Ishikawa (cell line): ENCODE data around the gene FAM131C.

ENCODE experiments used
- EGR1 ChIP-seq: IDR thresholded peaks from 2 replicates; pipeline ENCODE4 v1.6.1; 2012
- EP300 ChIP-seq: IDR thresholded peaks from 2 replicates; pipeline ENCODE4 v1.6.1; 2012; ENCODE audit warnings: borderline replicate concordance
- FOXM1 ChIP-seq: IDR thresholded peaks from 2 replicates; pipeline ENCODE4 v1.6.1; 2012; ENCODE audit warnings: low read depth, borderline replicate concordance
- RAD21 ChIP-seq: IDR thresholded peaks from 2 replicates; pipeline ENCODE4 v1.6.1; 2012; ENCODE audit warnings: low read depth
- TAF1 ChIP-seq: IDR thresholded peaks from 2 replicates; pipeline ENCODE4 v1.6.1; 2012; ENCODE audit warnings: low read depth, mild to moderate bottlenecking
- TEAD4 ChIP-seq: IDR thresholded peaks from 2 replicates; pipeline ENCODE4 v1.6.1; 2012
- YY1 ChIP-seq: IDR thresholded peaks from 2 replicates; pipeline ENCODE4 v1.6.1; 2012; ENCODE audit warnings: low read depth
- TF ChIP-seq, protein P1 (sequence below): IDR thresholded peaks from 2 replicates; pipeline ENCODE4 v1.6.1; 2012; ENCODE audit warnings: low read depth, mild to moderate bottlenecking

GRCh38 chr1:16029288-16029687, 44.2 kb downstream of the FAM131C start:
- TF ChIP-seq RAD21 (no peak), EP300 (no peak), YY1 (no peak), TEAD4 (no peak), EGR1 (no peak), TAF1 (no peak), FOXM1 (no peak)
- TF ChIP-seq, protein P1, sequence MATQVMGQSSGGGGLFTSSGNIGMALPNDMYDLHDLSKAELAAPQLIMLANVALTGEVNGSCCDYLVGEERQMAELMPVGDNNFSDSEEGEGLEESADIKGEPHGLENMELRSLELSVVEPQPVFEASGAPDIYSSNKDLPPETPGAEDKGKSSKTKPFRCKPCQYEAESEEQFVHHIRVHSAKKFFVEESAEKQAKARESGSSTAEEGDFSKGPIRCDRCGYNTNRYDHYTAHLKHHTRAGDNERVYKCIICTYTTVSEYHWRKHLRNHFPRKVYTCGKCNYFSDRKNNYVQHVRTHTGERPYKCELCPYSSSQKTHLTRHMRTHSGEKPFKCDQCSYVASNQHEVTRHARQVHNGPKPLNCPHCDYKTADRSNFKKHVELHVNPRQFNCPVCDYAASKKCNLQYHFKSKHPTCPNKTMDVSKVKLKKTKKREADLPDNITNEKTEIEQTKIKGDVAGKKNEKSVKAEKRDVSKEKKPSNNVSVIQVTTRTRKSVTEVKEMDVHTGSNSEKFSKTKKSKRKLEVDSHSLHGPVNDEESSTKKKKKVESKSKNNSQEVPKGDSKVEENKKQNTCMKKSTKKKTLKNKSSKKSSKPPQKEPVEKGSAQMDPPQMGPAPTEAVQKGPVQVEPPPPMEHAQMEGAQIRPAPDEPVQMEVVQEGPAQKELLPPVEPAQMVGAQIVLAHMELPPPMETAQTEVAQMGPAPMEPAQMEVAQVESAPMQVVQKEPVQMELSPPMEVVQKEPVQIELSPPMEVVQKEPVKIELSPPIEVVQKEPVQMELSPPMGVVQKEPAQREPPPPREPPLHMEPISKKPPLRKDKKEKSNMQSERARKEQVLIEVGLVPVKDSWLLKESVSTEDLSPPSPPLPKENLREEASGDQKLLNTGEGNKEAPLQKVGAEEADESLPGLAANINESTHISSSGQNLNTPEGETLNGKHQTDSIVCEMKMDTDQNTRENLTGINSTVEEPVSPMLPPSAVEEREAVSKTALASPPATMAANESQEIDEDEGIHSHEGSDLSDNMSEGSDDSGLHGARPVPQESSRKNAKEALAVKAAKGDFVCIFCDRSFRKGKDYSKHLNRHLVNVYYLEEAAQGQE: no peak
